Lower leg skin (tissue), 3 donors: Measurements from ENCODE around the gene HDLBP.

Source experiments
- CTCF ChIP-seq, 3 donors: fragments of 450-650 bp; IDR thresholded peaks; one replicate each; pipeline ENCODE4 v1.5.1; 2016; ENCODE audit warnings: antibody characterized with exemption in 3 of 3, mild to moderate bottlenecking in 3 of 3, moderate library complexity in 2 of 3
- POLR2A ChIP-seq, 2 donors: fragments of 450-650 bp; IDR thresholded peaks; one replicate each; pipeline ENCODE4 v1.6.1; 2016 to 2017; ENCODE audit warnings: antibody characterized with exemption in 2 of 2, mild to moderate bottlenecking in 1 of 2, moderate library complexity in 1 of 2

GRCh38 chr2:241350530-241350877 is 35.0 kb upstream of the HDLBP start:
- TF ChIP-seq CTCF (IDR thresholded peaks at IDR 0.05) (no peak), POLR2A (IDR thresholded peaks at IDR 0.05) (no peak)
